Cardiac muscle cell (in vitro differentiated cells and primary cell): ENCODE data around the gene BCKDHA. TPM values are rescaled to one million over a fixed set of nuclear protein-coding genes. Genes with fewer than 3 reads are reported as not detected.

Experiments used
- DNase-seq, 2 donors: peaks; one replicate each; pipeline versions ENCODE4 v3.0.0 to v3.0.0-alpha.2; 2010 to 2017; ENCODE audit warnings: low read depth in 1 of 2, low spot score in 1 of 2
- H3K27ac ChIP-seq: fragments of 200-600 bp; sonication (generic); 2 replicates; pipeline ENCODE4 v1.5.1; 2016
- H3K27me3 ChIP-seq: fragments of 200-600 bp; sonication (generic); 2 replicates; pipeline ENCODE4 v1.6.0; 2016; ENCODE audit warnings: control low read depth
- H3K36me3 ChIP-seq: fragments of 200-600 bp; sonication (generic); 2 replicates; pipeline ENCODE4 v1.5.1; 2016; ENCODE audit warnings: control low read depth
- H3K4me1 ChIP-seq: fragments of 200-600 bp; sonication (generic); 2 replicates; pipeline ENCODE4 v1.8.1; 2017; ENCODE audit warnings: low read depth, mild to moderate bottlenecking, mixed run types
- H3K4me3 ChIP-seq: fragments of 200-600 bp; sonication (generic); 2 replicates; pipeline ENCODE4 v1.5.1; 2016; ENCODE audit warnings: mild to moderate bottlenecking
- H3K9me3 ChIP-seq: fragments of 200-600 bp; sonication (generic); 2 replicates; pipeline ENCODE4 v1.5.1; 2017; ENCODE audit warnings: low read depth, mild to moderate bottlenecking, control low read depth
- CTCF ChIP-seq: IDR thresholded peaks from 2 replicates; pipeline ENCODE4 v1.5.1; 2012; ENCODE audit warnings: low read depth, mild to moderate bottlenecking, low read length
- polyA plus RNA-seq: library from polyadenylated mRNA; unstranded; fragments of >200 nt; fragmentation: Nextera tagmentation; extraction: Ambion mirVana; gene quantifications from 2 replicates; pipeline ENCODE4 v1.2.1, GENCODE V29; 2016
- total RNA-seq: library from RNA; depleted of rRNA; stranded (reverse); fragments of >200 nt; gene quantifications from 2 replicates; pipeline ENCODE4 v1.2.3, GENCODE V29; 2016

The BCKDHA gene
- 127 and 166 TPM in 2 replicates for total RNA-seq
- polyA plus RNA-seq, result 151 and 200 TPM in 2 replicates

- Histone ChIP-seq H3K4me1 (peaks cover 5% of the 10 kb centered on the region), H3K27ac (peak within 1 kb of the TSS; percentile 98), H3K9me3 (no peaks in the 10 kb centered on the region), H3K27me3 (no peaks in the 10 kb centered on the region), H3K36me3 (no peaks in the 10 kb centered on the region), H3K4me3 (peak within 1 kb of the TSS; percentile 98)
- DNase-seq, result peak; percentile 100
- no peak for TF ChIP-seq CTCF
Measured at GRCh38 chr19:41397086-41398049, at the start of gene BCKDHA, which contains the start of gene EXOSC5. Gene BCKDHA, plus strand, starts transcription at chr19:41397818. Its CDS starts 10 bp downstream, at chr19:41397828. Gene EXOSC5, minus strand, starts transcription at chr19:41397359. Its CDS starts 31 bp downstream, at chr19:41397328.

DNA sequence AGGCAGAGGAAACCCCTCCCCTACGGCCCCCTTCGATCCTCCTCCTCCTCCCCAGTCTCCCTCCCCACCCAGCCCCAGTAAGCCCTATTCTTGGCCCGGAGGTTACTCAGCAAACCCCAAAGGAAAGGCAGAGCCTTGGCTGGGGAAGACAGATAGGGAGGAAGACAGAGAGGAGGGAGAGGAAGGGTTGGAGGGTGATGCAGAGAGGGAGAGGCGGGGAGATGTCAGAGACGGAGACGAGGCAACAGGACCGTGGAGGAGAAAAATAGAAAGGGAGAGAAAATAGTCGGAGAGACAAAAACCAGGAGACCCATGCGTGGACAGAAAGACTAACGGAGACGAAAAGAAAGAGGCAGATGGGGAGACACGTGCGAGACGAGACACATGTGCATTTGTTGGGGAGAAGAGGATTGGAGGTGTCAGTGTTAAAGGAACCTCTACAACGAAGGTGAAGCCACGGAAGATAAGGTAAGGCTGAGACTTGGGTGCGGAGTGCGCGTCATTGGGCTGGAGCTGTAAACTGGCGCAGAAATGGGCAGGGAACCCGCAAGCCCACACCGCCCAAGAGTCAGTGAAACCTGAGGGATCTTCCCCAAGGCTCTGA, 46.8 kb upstream of the BCKDHA start:
- H3K27me3 ChIP-seq, result no peaks in the 10 kb centered on the region
- H3K4me1 ChIP-seq, result no peaks in the 10 kb centered on the region
- no peak overlapping the region for H3K27ac ChIP-seq
- no peak for TF ChIP-seq CTCF
- peak in 1 of 2 donors; percentile 28 for DNase-seq
- peak overlapping the region; percentile 68 for H3K4me3 ChIP-seq
- H3K9me3 ChIP-seq, result no peaks in the 10 kb centered on the region
- no peaks in the 10 kb centered on the region for H3K36me3 ChIP-seq

GRCh38 chr19:41351339-41352245, 46.0 kb upstream of the BCKDHA start:
- no peak for TF ChIP-seq CTCF
- DNase-seq, result peak; percentile 48 to 63
- H3K9me3 ChIP-seq, result no peaks in the 10 kb centered on the region
- no peak overlapping the region for H3K27ac ChIP-seq
- H3K27me3 ChIP-seq, result no peaks in the 10 kb centered on the region
- H3K4me3 ChIP-seq, result peak overlapping the region; percentile 68
- H3K4me1 ChIP-seq, result no peaks in the 10 kb centered on the region
- H3K36me3 ChIP-seq, result no peaks in the 10 kb centered on the region

DNA sequence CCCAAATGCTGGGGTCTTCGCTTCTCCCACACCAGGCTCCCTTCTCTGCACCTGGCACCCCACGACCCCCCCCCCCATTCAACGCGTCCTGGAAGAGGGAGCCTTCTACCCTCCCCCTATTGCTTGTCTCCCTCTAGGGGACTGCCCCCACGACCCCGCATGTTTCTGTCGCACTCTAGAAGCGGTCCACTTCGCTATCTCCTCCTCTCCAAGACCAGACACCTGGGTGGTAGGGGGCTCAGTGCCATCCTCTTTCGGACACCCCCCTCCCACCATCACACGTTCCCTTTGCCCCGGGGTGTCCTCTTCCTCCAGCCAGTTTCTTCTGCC, 45.4 kb upstream of the BCKDHA start:
- Histone ChIP-seq H3K36me3 (no peaks in the 10 kb centered on the region), H3K9me3 (no peaks in the 10 kb centered on the region), H3K27ac (no peak overlapping the region), H3K27me3 (no peaks in the 10 kb centered on the region), H3K4me1 (no peaks in the 10 kb centered on the region), H3K4me3 (peak overlapping the region; percentile 68)
- no peak for DNase-seq
- TF ChIP-seq CTCF, result no peak
